ENCODE results near the gene ANKRD63.

DNA sequence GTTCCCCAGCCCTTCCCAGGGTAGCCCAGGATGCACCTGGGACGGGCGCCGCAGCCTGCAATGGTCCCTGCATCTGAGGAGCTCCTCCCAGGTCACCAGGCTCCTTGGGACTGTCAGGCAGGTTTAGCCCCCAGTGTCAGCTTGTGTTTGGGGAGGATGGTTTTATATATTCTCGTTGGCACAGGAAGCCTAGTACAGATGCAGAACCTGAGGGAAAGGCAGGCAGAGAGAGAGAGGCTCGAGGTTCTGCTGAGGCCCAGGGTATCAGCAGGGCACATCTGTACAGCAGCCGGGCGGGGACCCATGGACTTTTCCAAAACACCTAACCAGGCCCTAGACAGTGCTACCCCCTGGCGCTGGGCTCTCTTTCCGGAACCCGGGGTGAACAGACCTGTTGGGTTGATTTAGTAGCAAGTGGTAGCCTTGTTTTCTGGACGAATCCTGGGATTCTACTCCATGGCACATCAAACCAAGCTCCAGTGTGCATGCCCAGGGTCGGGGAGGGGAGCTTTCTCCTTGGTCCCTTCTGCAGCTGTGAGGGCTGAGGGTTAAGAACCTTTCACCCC, 35.4 kb downstream of the ANKRD63 start:
- TF ChIP-seq POLR2AphosphoS5 (IDR thresholded peaks at IDR 0.05; ENCODE audit: low read depth, low read length) (no peak), SIN3A (IDR thresholded peaks at IDR 0.05; ENCODE audit: borderline replicate concordance, insufficient read depth, low read depth, low read length) (no peak)
- TF ChIP-seq, protein P1, sequence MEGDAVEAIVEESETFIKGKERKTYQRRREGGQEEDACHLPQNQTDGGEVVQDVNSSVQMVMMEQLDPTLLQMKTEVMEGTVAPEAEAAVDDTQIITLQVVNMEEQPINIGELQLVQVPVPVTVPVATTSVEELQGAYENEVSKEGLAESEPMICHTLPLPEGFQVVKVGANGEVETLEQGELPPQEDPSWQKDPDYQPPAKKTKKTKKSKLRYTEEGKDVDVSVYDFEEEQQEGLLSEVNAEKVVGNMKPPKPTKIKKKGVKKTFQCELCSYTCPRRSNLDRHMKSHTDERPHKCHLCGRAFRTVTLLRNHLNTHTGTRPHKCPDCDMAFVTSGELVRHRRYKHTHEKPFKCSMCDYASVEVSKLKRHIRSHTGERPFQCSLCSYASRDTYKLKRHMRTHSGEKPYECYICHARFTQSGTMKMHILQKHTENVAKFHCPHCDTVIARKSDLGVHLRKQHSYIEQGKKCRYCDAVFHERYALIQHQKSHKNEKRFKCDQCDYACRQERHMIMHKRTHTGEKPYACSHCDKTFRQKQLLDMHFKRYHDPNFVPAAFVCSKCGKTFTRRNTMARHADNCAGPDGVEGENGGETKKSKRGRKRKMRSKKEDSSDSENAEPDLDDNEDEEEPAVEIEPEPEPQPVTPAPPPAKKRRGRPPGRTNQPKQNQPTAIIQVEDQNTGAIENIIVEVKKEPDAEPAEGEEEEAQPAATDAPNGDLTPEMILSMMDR (IDR thresholded peaks at IDR 0.05), result no peak
- TF ChIP-seq, protein P2, sequence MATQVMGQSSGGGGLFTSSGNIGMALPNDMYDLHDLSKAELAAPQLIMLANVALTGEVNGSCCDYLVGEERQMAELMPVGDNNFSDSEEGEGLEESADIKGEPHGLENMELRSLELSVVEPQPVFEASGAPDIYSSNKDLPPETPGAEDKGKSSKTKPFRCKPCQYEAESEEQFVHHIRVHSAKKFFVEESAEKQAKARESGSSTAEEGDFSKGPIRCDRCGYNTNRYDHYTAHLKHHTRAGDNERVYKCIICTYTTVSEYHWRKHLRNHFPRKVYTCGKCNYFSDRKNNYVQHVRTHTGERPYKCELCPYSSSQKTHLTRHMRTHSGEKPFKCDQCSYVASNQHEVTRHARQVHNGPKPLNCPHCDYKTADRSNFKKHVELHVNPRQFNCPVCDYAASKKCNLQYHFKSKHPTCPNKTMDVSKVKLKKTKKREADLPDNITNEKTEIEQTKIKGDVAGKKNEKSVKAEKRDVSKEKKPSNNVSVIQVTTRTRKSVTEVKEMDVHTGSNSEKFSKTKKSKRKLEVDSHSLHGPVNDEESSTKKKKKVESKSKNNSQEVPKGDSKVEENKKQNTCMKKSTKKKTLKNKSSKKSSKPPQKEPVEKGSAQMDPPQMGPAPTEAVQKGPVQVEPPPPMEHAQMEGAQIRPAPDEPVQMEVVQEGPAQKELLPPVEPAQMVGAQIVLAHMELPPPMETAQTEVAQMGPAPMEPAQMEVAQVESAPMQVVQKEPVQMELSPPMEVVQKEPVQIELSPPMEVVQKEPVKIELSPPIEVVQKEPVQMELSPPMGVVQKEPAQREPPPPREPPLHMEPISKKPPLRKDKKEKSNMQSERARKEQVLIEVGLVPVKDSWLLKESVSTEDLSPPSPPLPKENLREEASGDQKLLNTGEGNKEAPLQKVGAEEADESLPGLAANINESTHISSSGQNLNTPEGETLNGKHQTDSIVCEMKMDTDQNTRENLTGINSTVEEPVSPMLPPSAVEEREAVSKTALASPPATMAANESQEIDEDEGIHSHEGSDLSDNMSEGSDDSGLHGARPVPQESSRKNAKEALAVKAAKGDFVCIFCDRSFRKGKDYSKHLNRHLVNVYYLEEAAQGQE (IDR thresholded peaks at IDR 0.05; ENCODE audit: insufficient read depth in 1 of 2, low read depth in 2 of 2, low read length in 1 of 2), result no peak
